GM18520 (cell line): ENCODE results near the gene NCKAP5L.
"Not testable (repeated sequence)": the region's sequence is repeated elsewhere in the genome, so short reads cannot be mapped to it uniquely, and the experiment has no call there.

ENCODE experiments used
- ATAC-seq: cut with Tn5 transposase; IDR thresholded peaks from one replicate; pipeline ENCODE4 v1.9.1; 2021; ENCODE audit not compliant: unreplicated experiment

The NCKAP5L gene

GRCh38 chr12:49783917-49784676, 44.1 kb downstream of the NCKAP5L start:
- ATAC-seq = no peak

- not testable (repeated sequence) for ATAC-seq
Observed at GRCh38 chr12:49780914-49781313, 47.3 kb downstream of the NCKAP5L start.

- ATAC-seq = no peak
Observed at GRCh38 chr12:49779581-49779980, 48.6 kb downstream of the NCKAP5L start.

GRCh38 chr12:49777800-49778748, 50.1 kb downstream of the NCKAP5L start:
- ATAC-seq = no peak

- ATAC-seq = no peak
Observed at GRCh38 chr12:49777341-49777740, 50.9 kb downstream of the NCKAP5L start.

GRCh38 chr12:49776858-49777257, 51.4 kb downstream of the NCKAP5L start:
- ATAC-seq = no peak

- no peak for ATAC-seq
Observed at GRCh38 chr12:49776413-49776812, 51.8 kb downstream of the NCKAP5L start.

- not testable (repeated sequence) for ATAC-seq
Observed at GRCh38 chr12:49773102-49773501, 55.1 kb downstream of the NCKAP5L start.

GRCh38 chr12:49767333-49767732, 60.9 kb downstream of the NCKAP5L start:
- no peak for ATAC-seq

- ATAC-seq = no peak
Observed at GRCh38 chr12:49766115-49766455, 62.1 kb downstream of the NCKAP5L start.

GRCh38 chr12:49764126-49764525, 64.1 kb downstream of the NCKAP5L start:
- ATAC-seq = no peak

GRCh38 chr12:49763006-49763591, 65.1 kb downstream of the NCKAP5L start:
- no peak for ATAC-seq

- no peak for ATAC-seq
Observed at GRCh38 chr12:49762468-49762847, 65.8 kb downstream of the NCKAP5L start.

- no peak for ATAC-seq
Observed at GRCh38 chr12:49761677-49762467, 66.3 kb downstream of the NCKAP5L start.

GRCh38 chr12:49750996-49751393, 77.2 kb downstream of the NCKAP5L start:
- no peak for ATAC-seq

GRCh38 chr12:49750027-49750995, 77.9 kb downstream of the NCKAP5L start:
- ATAC-seq = peak; percentile 28

- ATAC-seq = no peak
Observed at GRCh38 chr12:49748800-49749199, 79.4 kb downstream of the NCKAP5L start.

- ATAC-seq = no peak
Observed at GRCh38 chr12:49748306-49748705, 79.9 kb downstream of the NCKAP5L start.

- no peak for ATAC-seq
Observed at GRCh38 chr12:49744363-49744885, 83.8 kb downstream of the NCKAP5L start.
